PC-3 (cell line): ENCODE measurements around the gene LENEP. TPM values are rescaled to one million over a fixed set of nuclear protein-coding genes. Genes with fewer than 3 reads are reported as not detected.
"Not testable (repeated sequence)": the region's sequence is repeated elsewhere in the genome, so short reads cannot be mapped to it uniquely, and the experiment has no call there.

ENCODE experiments used
- ATAC-seq: fragments of 200-7000 bp; cut with Tn5 transposase; 2 replicates; pipeline ENCODE4 v1.9.1; 2020; ENCODE audit warnings: mild to moderate bottlenecking, moderate library complexity
- BruUV-seq: library from RNA; stranded (reverse); fragments of 400-500 nt; replicated peaks from 2 replicates; lab custom pipeline; 2021; lab: Mats Ljungman, UMichigan
- CTCF ChIA-PET: fragments of 300-600 bp; sonication (Branson Sonifier 250); formaldehyde crosslinking; loops from one replicate; lab custom pipeline; 2022; ENCODE audit warnings: antibody characterized with exemption; lab: Charles Lee
- POLR2A ChIA-PET: fragments of 300-600 bp; sonication (Branson Sonifier 250); formaldehyde crosslinking; loops from one replicate; lab custom pipeline; 2022; ENCODE audit warnings: antibody characterized with exemption; ENCODE audit not compliant: unreplicated experiment; lab: Charles Lee
- DNase-seq: peaks from one replicate; pipeline ENCODE4 v3.0.0-alpha.2; 2015
- H2AFZ ChIP-seq: fragments of 300-600 bp; sonication (generic); 2 replicates; pipeline ENCODE4 v1.6.0; 2016; ENCODE audit warnings: antibody characterized with exemption, low read length
- H3F3A ChIP-seq: fragments of 300-600 bp; sonication (generic); one replicate; pipeline ENCODE4 v1.6.0; 2017; ENCODE audit warnings: antibody characterized with exemption, low read length, control low read depth, mild to moderate bottlenecking; ENCODE audit not compliant: unreplicated experiment
- H3K27ac ChIP-seq: fragments of 300-600 bp; sonication (generic); 2 replicates; pipeline ENCODE4 v1.5.1; 2016; ENCODE audit warnings: mild to moderate bottlenecking, low read length
- H3K27me3 ChIP-seq: fragments of 300-600 bp; sonication (generic); 2 replicates; pipeline ENCODE4 v1.6.1; 2016; ENCODE audit warnings: low read length, mixed read lengths
- H3K36me3 ChIP-seq: fragments of 300-600 bp; sonication (generic); 2 replicates; pipeline ENCODE4 v1.6.1; 2016; ENCODE audit warnings: low read depth, mixed run types, low read length, mixed read lengths
- H3K4me1 ChIP-seq: fragments of 300-600 bp; sonication (generic); 2 replicates; pipeline ENCODE4 v1.5.1; 2016; ENCODE audit warnings: low read length; ENCODE audit not compliant: insufficient read depth
- H3K4me2 ChIP-seq: fragments of 300-600 bp; sonication (generic); 2 replicates; pipeline ENCODE4 v1.6.0; 2016; ENCODE audit warnings: low read length
- H3K4me3 ChIP-seq: fragments of 300-600 bp; sonication (generic); 2 replicates; pipeline ENCODE4 v1.5.1; 2016; ENCODE audit warnings: mild to moderate bottlenecking, low read length, mixed read lengths
- H3K79me2 ChIP-seq: fragments of 300-600 bp; sonication (generic); 2 replicates; pipeline ENCODE4 v1.6.1; 2017; ENCODE audit warnings: low read length, mixed read lengths
- H3K9ac ChIP-seq: fragments of 300-600 bp; sonication (generic); 2 replicates; pipeline ENCODE4 v1.6.0; 2016; ENCODE audit warnings: mild to moderate bottlenecking, low read length
- H3K9me2 ChIP-seq: fragments of 300-600 bp; sonication (generic); replicated peaks from 2 replicates; pipeline ENCODE4 v1.6.1; 2016; ENCODE audit warnings: mixed run types, low read length, mixed read lengths
- H3K9me3 ChIP-seq: fragments of 300-600 bp; sonication (generic); 2 replicates; pipeline ENCODE4 v1.6.1; 2016; ENCODE audit warnings: low read length, mixed read lengths
- H4K20me1 ChIP-seq: fragments of 300-600 bp; sonication (generic); 2 replicates; pipeline ENCODE4 v1.6.1; 2016; ENCODE audit warnings: low read length, mixed read lengths
- EZH2 ChIP-seq: fragments of 300-600 bp; sonication (generic); IDR thresholded peaks from one replicate; pipeline ENCODE4 v1.6.1; 2017; ENCODE audit warnings: antibody characterized with exemption, mild to moderate bottlenecking, low read length; ENCODE audit not compliant: unreplicated experiment
- EZH2phosphoT487 ChIP-seq: fragments of 300-600 bp; sonication (generic); IDR thresholded peaks from 2 replicates; pipeline ENCODE4 v1.6.1; 2018; ENCODE audit warnings: mild to moderate bottlenecking, antibody characterized with exemption, low read length, borderline replicate concordance
- intact Hi-C: fragments of 100-400 bp; cut with micrococcal nuclease; formaldehyde crosslinking; loops from 2 replicates; pipeline ENCODE4 v1.9.0; 2023
- total RNA-seq: library from RNA; depleted of rRNA; stranded (reverse); fragments of >200 nt; gene quantifications from 2 replicates; pipeline ENCODE4 v1.2.3, GENCODE V29; 2014
- TF ChIP-seq, protein P1 (sequence below): fragments of 300-600 bp; sonication (generic); conservative IDR thresholded peaks from 2 replicates; pipeline ENCODE4 v1.5.1; 2017; ENCODE audit warnings: antibody characterized with exemption, low read depth, mild to moderate bottlenecking, low read length

LENEP gene
- total RNA-seq, 1 experiment from 2014 or later, result not detected

GRCh38 chr1:154994269-154994587, 842 bp downstream of the LENEP start:
- no peaks in the 10 kb centered on the region for H3F3A ChIP-seq
- peaks cover 2% of the 10 kb centered on the region; the same call in 1 of the 2 replicates for H4K20me1 ChIP-seq
- no peak for ATAC-seq
- H3K4me2 ChIP-seq, result no peak overlapping the region
- no peaks in the 10 kb centered on the region for H3K9me2 ChIP-seq
- ChIA-PET CTCF (interaction anchor here (0.7 to 1.1 kb wide), 2 partner anchors 33 to 89 kb away, joined by 3 to 6 read pairs; partner anchors contain the start of gene PYGO2), POLR2A (interaction anchor here (0.5 to 1.3 kb wide), 2 partner anchors 11 to 23 kb away, joined by 4 read pairs; partner anchors contain the start of gene FLAD1)
- BruUV-seq, result no TSS peak
- H2AFZ ChIP-seq, result no peak overlapping the region
- no peaks in the 10 kb centered on the region for H3K9me3 ChIP-seq
- intact Hi-C loops, result no loop called here
- H3K9ac ChIP-seq, result no peak overlapping the region
- H3K4me1 ChIP-seq, result peaks cover 4% of the 10 kb centered on the region
- TF ChIP-seq EZH2phosphoT487 (no peak), EZH2 (no peak)
- H3K79me2 ChIP-seq, result no peaks in the 10 kb centered on the region
- DNase-seq, result no peak
- no peaks in the 10 kb centered on the region for H3K27me3 ChIP-seq
- peaks cover 13% of the 10 kb centered on the region for H3K36me3 ChIP-seq
- H3K27ac ChIP-seq, result no peak overlapping the region
- H3K4me3 ChIP-seq, result no peak overlapping the region

DNA sequence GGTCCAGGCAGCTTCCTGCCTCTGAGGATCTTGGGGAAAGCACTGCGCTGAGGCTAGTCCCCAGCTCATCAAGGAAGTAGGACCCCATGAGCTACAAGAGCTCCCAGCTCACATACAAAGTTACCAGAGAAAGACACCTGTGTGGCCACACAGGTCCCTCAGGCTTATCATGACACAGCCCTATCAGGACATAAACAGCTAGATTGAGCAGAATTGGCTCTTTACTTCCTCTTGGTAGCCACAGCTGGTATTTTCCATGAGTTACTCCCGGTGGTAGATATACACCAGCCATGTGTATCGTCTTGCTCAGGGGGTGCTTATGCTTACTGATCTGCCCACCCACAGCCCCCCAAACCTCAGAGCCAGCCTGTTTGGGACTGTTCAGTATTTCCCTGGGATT, 1.2 kb downstream of the LENEP start:
- CTCF ChIA-PET, result interaction anchor here (0.6 to 0.7 kb wide), 2 partner anchors 10 to 89 kb away, joined by 3 read pairs; no protein-coding TSS in a partner anchor

GRCh38 chr1:154995301-154995983, 2.1 kb downstream of the LENEP start:
- DNase-seq, result peak; percentile 85
- CTCF ChIA-PET, result not testable (repeated sequence)

More for the DNA sequence above, 1.2 kb downstream of the LENEP start:
- Histone ChIP-seq H3K9me3 (no peaks in the 10 kb centered on the region), H3K9ac (no peak overlapping the region), H3K27ac (no peak overlapping the region), H3K27me3 (no peaks in the 10 kb centered on the region), H3K36me3 (peaks cover 9% of the 10 kb centered on the region), H3K4me3 (no peak overlapping the region), H2AFZ (no peak overlapping the region), H3K9me2 (no peaks in the 10 kb centered on the region), H3F3A (no peaks in the 10 kb centered on the region), H3K79me2 (no peaks in the 10 kb centered on the region), H3K4me1 (peaks cover 7% of the 10 kb centered on the region), H3K4me2 (no peak overlapping the region), H4K20me1 (no peaks in the 10 kb centered on the region)
- intact Hi-C loops, result no loop called here
- POLR2A ChIA-PET, result interaction anchor here (0.5 kb wide), 1 partner anchor 24 kb away, joined by 4 read pairs; no protein-coding TSS in a partner anchor
- DNase-seq, result no peak
- ATAC-seq, result no peak
- no TSS peak for BruUV-seq
- TF ChIP-seq, protein P1, sequence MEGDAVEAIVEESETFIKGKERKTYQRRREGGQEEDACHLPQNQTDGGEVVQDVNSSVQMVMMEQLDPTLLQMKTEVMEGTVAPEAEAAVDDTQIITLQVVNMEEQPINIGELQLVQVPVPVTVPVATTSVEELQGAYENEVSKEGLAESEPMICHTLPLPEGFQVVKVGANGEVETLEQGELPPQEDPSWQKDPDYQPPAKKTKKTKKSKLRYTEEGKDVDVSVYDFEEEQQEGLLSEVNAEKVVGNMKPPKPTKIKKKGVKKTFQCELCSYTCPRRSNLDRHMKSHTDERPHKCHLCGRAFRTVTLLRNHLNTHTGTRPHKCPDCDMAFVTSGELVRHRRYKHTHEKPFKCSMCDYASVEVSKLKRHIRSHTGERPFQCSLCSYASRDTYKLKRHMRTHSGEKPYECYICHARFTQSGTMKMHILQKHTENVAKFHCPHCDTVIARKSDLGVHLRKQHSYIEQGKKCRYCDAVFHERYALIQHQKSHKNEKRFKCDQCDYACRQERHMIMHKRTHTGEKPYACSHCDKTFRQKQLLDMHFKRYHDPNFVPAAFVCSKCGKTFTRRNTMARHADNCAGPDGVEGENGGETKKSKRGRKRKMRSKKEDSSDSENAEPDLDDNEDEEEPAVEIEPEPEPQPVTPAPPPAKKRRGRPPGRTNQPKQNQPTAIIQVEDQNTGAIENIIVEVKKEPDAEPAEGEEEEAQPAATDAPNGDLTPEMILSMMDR, result no peak
- TF ChIP-seq EZH2phosphoT487, result no peak

More at GRCh38 chr1:154995301-154995983, 2.1 kb downstream of the LENEP start:
- TF ChIP-seq, protein P1, result peak; percentile 59
- H2AFZ ChIP-seq, H3K36me3 ChIP-seq, H3K27ac ChIP-seq, H3K79me2 ChIP-seq, H3K4me2 ChIP-seq, H3F3A ChIP-seq, H3K9me2 ChIP-seq, BruUV-seq, intact Hi-C loops, H3K4me3 ChIP-seq, H3K9me3 ChIP-seq, H3K9ac ChIP-seq, H4K20me1 ChIP-seq, POLR2A ChIA-PET, H3K27me3 ChIP-seq: not testable (repeated sequence)
- peak; percentile 31 for ATAC-seq
- peaks cover 15% of the 10 kb centered on the region for H3K4me1 ChIP-seq
